NCI-H2171 treated with DMSO at 0.1 percent for 48 hours (cell line): ENCODE results near the gene FBXO33.
"Not testable (repeated sequence)": the region's sequence is repeated elsewhere in the genome, so short reads cannot be mapped to it uniquely, and the experiment has no call there.

ENCODE experiments used
- DNase-seq: peaks from one replicate; lab custom pipeline; 2025; lab: John Stamatoyannopoulos, UW

Gene FBXO33

DNA sequence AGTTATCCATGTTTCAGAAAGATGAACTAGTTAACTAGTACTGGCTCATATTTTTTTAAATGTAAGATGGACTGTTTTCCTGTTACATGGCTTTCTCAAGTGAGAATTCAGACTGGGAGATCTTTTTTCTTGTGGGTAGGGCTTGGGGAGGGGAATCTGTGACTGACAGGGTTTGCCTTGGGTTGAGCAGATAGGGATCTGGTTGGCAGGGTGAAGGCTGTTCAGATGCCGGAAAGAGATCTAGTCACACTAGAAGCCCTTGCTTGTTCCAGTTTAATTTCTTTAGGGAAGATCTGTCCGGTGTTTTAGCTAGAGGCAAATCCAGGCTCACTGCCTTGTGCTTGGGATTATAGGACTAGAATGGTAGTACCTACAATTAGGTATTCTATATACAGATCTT, 63.2 kb downstream of the FBXO33 start:
- DNase-seq: no peak

DNA sequence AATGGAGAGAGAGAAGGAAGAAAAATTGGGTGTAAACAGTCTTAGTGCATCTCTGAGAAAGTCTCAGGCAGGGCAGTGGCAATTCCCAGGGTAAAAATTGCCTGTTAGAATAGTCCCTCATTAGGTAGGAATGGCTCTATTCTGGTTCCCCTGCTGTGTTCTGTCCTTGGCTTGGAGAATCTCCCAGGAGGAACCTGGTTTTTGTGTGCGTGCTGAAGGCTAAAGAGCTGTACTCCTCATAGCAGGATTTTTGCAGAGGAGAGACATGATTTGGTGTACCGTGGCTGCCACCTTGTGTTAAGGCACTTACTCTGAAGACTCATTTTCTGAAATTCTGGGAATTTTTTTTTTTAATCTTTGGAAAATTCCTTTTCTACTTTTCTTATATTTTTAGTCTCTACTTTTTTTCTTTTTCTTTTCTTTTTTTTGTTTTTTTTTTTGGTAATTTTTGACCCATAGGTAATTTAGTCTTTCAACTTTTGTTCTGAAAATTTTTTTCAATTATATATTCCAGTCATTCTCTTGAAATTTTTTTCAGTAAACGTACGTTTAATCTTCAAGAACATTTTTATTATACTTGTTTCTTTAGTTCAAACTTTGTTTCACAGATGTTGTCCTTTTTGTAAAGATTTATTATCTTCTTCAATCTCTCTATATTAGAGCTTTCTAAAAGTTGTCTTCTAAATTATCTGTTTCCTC, 63.8 kb downstream of the FBXO33 start:
- DNase-seq: peak; percentile 82

DNA sequence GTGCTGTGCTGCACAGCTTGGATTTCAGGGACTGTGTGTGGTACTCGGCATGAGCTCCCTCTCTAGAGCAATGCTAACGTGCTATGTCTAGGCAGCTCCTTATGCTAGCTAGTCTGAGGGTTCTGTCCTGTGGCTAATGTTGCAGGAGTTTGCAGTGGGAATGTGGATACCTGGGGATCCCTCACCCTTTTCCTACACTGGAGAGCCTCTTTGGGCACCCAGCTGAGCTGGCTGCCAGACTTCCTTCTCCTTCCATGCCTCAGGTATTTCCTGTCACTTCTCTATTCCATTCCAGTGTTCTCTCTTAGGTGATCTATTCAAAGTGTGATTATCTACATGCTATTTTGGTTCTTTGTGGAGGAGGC, 64.9 kb downstream of the FBXO33 start:
- DNase-seq: no peak

DNA sequence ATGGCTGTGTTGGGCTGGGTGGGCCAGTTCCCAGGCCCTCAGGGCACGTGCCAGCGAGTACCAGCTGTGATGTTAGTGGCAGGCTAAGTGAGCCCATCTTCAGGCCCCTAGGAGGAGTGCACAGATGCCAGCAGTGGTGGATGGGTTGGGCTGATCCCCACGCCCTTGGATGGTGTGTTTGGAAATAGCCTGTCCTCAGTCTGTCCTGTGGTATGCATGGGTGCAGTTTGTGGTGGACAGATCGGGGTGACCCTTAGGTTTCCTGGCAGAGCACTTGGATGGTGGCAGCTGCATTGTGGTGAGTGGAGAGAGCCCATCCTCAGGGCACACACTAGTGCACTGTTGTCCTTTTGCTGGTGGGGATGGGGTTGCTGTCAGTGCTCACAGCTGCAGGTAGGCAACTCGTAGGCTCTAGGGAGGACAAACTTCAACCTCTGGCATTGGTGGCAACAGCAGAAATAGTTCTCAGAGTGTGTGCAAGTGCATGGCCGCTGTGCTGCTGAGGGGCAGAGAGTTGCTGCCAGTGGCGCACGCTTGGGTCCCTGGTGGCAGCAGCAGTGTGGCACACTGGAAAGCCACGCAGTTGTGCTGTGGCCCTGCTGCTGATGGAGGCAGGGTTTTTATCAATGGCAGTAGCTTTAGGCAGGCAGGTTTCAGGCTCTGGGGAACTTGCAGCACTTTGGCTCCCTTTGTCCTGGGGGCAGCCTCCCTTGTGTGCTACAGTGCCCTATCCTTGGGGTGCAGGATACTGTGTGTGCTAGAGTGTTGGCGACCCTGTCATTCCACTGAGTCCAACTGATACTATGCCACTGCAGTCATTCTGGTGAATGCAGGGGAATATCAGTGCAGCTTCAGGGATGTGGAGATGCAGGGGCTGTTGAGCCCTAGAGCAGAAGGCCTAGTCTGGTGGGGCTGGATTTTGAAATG, 65.5 kb downstream of the FBXO33 start:
- no peak for DNase-seq

DNA sequence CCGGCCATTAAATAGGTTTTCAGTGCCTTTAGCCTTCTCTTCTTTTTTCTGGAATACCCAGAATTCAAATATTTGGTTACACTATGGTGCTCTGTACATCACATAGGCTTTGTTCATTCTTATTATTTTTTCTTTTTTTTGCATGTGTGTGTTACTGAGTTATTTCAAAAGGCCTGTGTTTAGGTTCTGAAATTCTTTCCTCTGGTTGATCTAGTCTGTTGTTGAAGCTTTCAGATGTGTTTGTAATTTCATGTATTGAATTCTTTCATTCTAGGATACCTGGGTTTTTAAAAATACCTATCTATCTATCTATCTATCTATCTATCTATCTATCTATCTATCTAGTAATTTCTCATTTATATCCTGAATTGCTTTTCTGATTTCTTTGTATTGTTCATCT, 66.9 kb downstream of the FBXO33 start:
- DNase-seq: no peak

DNA sequence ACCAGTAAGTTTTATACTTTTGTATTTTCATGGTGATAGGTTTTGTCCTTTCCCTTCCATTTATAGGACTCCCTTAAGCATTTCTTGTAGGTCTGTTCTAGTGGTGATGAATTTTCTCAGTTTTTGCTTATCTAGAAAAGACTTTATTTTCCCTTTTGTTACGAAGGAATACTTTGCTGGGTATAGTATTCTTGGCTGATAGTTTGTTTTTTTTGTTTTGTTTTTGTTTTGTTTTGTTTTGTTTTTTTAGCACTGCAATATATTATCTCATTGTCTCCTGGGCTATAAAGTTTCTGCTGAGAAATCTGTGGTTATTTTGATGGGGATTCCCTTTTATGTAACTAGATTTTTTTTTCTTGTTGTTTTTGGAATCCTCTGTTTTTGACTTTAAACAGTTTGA, 67.7 kb downstream of the FBXO33 start:
- no peak for DNase-seq

DNA sequence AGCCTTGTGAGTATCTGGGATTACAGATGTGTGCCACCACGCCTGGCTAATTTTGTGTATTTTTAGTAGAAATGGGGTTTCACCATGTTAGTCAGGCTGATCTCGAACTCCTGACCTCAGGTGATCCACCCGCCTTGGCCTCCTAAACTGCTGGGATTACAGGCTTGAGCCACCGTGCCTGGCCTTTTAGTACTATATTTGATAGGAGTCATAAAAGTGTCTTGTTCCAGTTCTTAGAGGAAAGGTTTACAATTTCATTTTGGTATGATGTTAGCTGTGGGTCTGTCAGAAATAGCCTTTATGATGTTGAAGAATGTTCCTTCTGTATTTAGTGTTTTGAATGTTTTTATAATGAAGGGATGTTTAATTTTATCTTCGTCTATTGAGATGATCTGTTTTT, 70.7 kb downstream of the FBXO33 start:
- DNase-seq: not testable (repeated sequence)

DNA sequence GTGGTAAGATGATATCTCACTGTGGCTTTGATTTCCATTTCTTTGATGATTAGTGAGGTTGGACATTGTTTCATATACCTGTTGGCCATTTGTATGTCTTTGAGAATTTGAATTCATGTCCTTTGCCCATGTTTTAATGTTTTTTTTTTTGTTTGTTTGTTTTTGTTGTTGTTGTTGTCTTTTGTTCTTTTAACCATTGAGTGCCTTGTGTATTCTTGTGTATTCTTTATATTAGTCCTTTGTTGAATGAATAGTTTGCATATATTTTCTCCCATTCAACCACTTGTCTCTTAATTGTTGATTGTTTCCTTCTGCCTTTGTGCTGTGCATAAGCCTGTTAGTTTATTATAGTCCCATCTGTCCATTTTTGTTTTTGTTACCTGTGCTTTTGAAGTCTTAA, 71.9 kb downstream of the FBXO33 start:
- no peak for DNase-seq

DNA sequence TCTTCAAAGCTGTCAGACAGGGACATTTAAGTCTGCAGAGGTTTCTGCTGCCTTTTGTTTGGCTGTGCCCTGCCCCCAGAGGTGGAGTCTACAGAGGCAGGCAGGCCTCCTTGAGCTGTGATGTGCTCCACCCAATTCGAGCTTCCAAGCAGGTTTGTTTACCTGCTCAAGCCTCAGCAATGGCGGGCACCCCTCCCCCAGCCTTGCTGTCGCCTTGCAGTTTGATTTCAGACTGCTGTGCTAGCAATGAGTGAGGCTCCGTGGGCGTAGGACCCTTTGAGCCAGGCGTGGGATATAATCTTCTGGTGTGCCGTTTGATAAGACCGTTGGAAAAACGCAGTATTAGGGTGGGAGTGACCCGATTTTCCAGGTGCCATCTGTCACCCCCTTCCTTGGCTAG, 73.2 kb downstream of the FBXO33 start:
- not testable (repeated sequence) for DNase-seq

DNA sequence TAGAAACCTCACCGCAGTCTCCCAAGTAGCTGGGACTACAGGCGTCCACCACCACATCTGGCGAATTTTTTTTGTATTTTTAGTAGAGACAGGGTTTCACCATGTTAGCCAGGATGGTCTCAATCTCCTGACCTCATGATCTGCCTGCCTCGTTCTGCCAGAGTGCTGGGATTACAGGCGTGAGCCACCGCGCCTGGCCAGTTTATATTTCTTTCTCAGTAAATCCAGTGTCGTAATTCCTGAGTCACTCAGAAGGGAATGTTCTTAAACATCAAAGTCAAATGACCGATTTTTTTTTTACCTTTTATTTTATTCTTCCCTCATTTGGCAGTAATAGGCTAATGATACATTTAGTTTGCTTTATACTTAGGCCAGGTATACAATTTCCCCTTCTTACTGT, 80.5 kb downstream of the FBXO33 start:
- no peak for DNase-seq

DNA sequence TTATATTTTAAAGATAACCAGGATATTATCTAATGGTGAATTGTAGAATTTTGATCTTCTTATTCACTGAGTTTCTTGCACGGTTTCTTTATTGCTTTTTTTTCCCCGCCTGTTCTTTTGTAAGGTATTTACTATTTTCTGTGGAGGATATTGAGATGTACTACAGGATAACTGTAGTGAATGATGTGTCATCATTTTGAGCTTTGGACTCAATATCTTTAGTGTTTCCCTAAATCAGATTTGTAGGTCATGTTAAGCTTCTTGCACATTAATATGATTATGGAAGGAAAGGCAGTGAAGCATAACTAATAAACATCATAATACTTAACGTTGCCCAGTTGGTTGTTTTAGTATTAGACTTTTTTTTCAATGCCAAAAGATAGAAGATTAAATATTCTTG, 81.4 kb downstream of the FBXO33 start:
- no peak for DNase-seq
